Hematopoietic multipotent progenitor cell treated with erythropoietin and hydrocortisone succinate and interleukin-3 and kit ligand, for 4 days (in vitro differentiated cells): Measurements from ENCODE around the gene ATP7B.

Source experiments
- DNase-seq: peaks from one replicate; pipeline ENCODE4 v3.0.0-alpha.2; 2015

Gene ATP7B

GRCh38 chr13:51976890-51977289, 34.4 kb downstream of the ATP7B start:
- DNase-seq: no peak

- no peak for DNase-seq
These were observed 34.8 kb downstream of the ATP7B start for GRCh38 chr13:51976423-51976822.

GRCh38 chr13:51974482-51974881, 36.8 kb downstream of the ATP7B start:
- no peak for DNase-seq

- DNase-seq: peak; percentile 56
These were observed 39.5 kb downstream of the ATP7B start for GRCh38 chr13:51971520-51972426.

GRCh38 chr13:51970349-51970748, 40.9 kb downstream of the ATP7B start:
- no peak for DNase-seq

- no peak for DNase-seq
These were observed 43.5 kb downstream of the ATP7B start for GRCh38 chr13:51967482-51968446.

GRCh38 chr13:51966186-51966585, 45.1 kb downstream of the ATP7B start:
- DNase-seq: no peak

- DNase-seq: no peak
These were observed 49.5 kb downstream of the ATP7B start for GRCh38 chr13:51961493-51962403.

- no peak for DNase-seq
These were observed 50.5 kb downstream of the ATP7B start for GRCh38 chr13:51960766-51961165.

- peak; percentile 55 for DNase-seq
These were observed 51.5 kb downstream of the ATP7B start for GRCh38 chr13:51959773-51960172.

GRCh38 chr13:51958217-51958547, 53.1 kb downstream of the ATP7B start:
- DNase-seq: no peak

GRCh38 chr13:51957377-51958216, 53.7 kb downstream of the ATP7B start:
- peak; percentile 13 for DNase-seq

- DNase-seq: no peak
These were observed 54.5 kb downstream of the ATP7B start for GRCh38 chr13:51956717-51957116.

- peak; percentile 88 for DNase-seq
These were observed 55.2 kb downstream of the ATP7B start for GRCh38 chr13:51955816-51956603.

GRCh38 chr13:51955281-51955771, 55.9 kb downstream of the ATP7B start:
- peak; percentile 53 for DNase-seq

- DNase-seq: no peak
These were observed 57.7 kb downstream of the ATP7B start for GRCh38 chr13:51953347-51954195.

GRCh38 chr13:51950722-51951121, 60.5 kb downstream of the ATP7B start:
- DNase-seq: no peak

- no peak for DNase-seq
These were observed 65.0 kb downstream of the ATP7B start for GRCh38 chr13:51946163-51946669.

- DNase-seq: no peak
These were observed 66.1 kb downstream of the ATP7B start for GRCh38 chr13:51945149-51945548.
